NCI-H748 treated with DMSO at 0.1 percent for 48 hours (cell line): ENCODE results near the gene CLNK.

Experiments
- DNase-seq: peaks from one replicate; lab custom pipeline; 2025; lab: John Stamatoyannopoulos, UW

The CLNK gene

GRCh38 chr4:10608501-10609219 is 75.9 kb downstream of the CLNK start:
- no peak for DNase-seq

GRCh38 chr4:10607206-10607605 is 77.4 kb downstream of the CLNK start:
- DNase-seq, result no peak

- no peak for DNase-seq
Observed at GRCh38 chr4:10606483-10607155, 77.9 kb downstream of the CLNK start.

- DNase-seq, result no peak
Observed at GRCh38 chr4:10605746-10606482, 78.7 kb downstream of the CLNK start.

GRCh38 chr4:10605031-10605430 is 79.5 kb downstream of the CLNK start:
- no peak for DNase-seq

- DNase-seq, result no peak
Observed at GRCh38 chr4:10599574-10599973, 85.0 kb downstream of the CLNK start.

GRCh38 chr4:10598829-10599228 is 85.7 kb downstream of the CLNK start:
- no peak for DNase-seq

GRCh38 chr4:10596586-10597290 is 87.8 kb downstream of the CLNK start:
- DNase-seq, result no peak

GRCh38 chr4:10593130-10593529 is 91.4 kb downstream of the CLNK start:
- DNase-seq, result no peak

GRCh38 chr4:10590896-10591295 is 93.7 kb downstream of the CLNK start:
- no peak for DNase-seq

- no peak for DNase-seq
Observed at GRCh38 chr4:10589799-10590198, 94.8 kb downstream of the CLNK start.

GRCh38 chr4:10589321-10589720 is 95.2 kb downstream of the CLNK start:
- DNase-seq, result no peak

GRCh38 chr4:10587697-10588096 is 96.9 kb downstream of the CLNK start:
- DNase-seq, result no peak

GRCh38 chr4:10587296-10587695 is 97.3 kb downstream of the CLNK start:
- no peak for DNase-seq

- DNase-seq, result no peak
Observed at GRCh38 chr4:10584042-10584441, 100.5 kb downstream of the CLNK start.

- DNase-seq, result no peak
Observed at GRCh38 chr4:10582951-10583350, 101.6 kb downstream of the CLNK start.

GRCh38 chr4:10582059-10582686 is 102.4 kb downstream of the CLNK start:
- peak; percentile 65 for DNase-seq

GRCh38 chr4:10581022-10581421 is 103.5 kb downstream of the CLNK start:
- DNase-seq, result no peak

- DNase-seq, result no peak
Observed at GRCh38 chr4:10579648-10580047, 104.9 kb downstream of the CLNK start.

GRCh38 chr4:10577508-10578426 is 106.8 kb downstream of the CLNK start:
- DNase-seq, result no peak

- no peak for DNase-seq
Observed at GRCh38 chr4:10577018-10577417, 107.5 kb downstream of the CLNK start.
